OCI-LY7 (cell line): ENCODE results near the gene SOAT1. TPM values are rescaled to one million over a fixed set of nuclear protein-coding genes. Genes with fewer than 3 reads are reported as not detected.
"Not testable (repeated sequence)": the region's sequence is repeated elsewhere in the genome, so short reads cannot be mapped to it uniquely, and the experiment has no call there.

ENCODE experiments used
- BruUV-seq: library from RNA; stranded (reverse); fragments of 400-500 nt; replicated peaks from 2 replicates; lab custom pipeline; 2021; lab: Mats Ljungman, UMichigan
- CTCF ChIA-PET: fragments of 300-600 bp; sonication (Branson Sonifier 250); formaldehyde crosslinking; loops from one replicate; lab custom pipeline; 2022; ENCODE audit warnings: antibody characterized with exemption; ENCODE audit not compliant: unreplicated experiment; lab: Charles Lee
- POLR2A ChIA-PET: fragments of 300-600 bp; sonication (Branson Sonifier 250); formaldehyde crosslinking; loops from one replicate; lab custom pipeline; 2022; ENCODE audit warnings: antibody characterized with exemption; lab: Charles Lee
- DNase-seq: peaks from one replicate; pipeline ENCODE4 v3.0.0-alpha.2; 2015; ENCODE audit warnings: low spot score
- H2AFZ ChIP-seq: fragments of 200-600 bp; sonication (generic), shearing (Covaris generic); 2 replicates; pipeline ENCODE4 v1.6.1; 2014; ENCODE audit warnings: mild to moderate bottlenecking, antibody characterized with exemption, low read length, moderate library complexity
- H3K27ac ChIP-seq: fragments of 200-600 bp; sonication (generic); 2 replicates; pipeline ENCODE4 v1.5.1; 2014; ENCODE audit warnings: mixed run types, low read depth, mild to moderate bottlenecking, moderate library complexity, low read length, inconsistent platforms; ENCODE audit not compliant: poor library complexity, severe bottlenecking
- H3K36me3 ChIP-seq: fragments of 200-600 bp; sonication (generic); 2 replicates; pipeline ENCODE4 v1.6.1; 2014; ENCODE audit warnings: mild to moderate bottlenecking, antibody characterized with exemption, low read length, moderate library complexity, mixed read lengths; ENCODE audit not compliant: insufficient read depth
- H3K4me1 ChIP-seq: fragments of 200-600 bp; sonication (generic); 2 replicates; pipeline ENCODE4 v1.5.1; 2014; ENCODE audit warnings: mild to moderate bottlenecking, low read length; ENCODE audit not compliant: insufficient read depth, poor library complexity, severe bottlenecking
- H3K4me2 ChIP-seq: fragments of 200-600 bp; sonication (generic); 2 replicates; pipeline ENCODE4 v1.6.1; 2014; ENCODE audit warnings: mild to moderate bottlenecking, low read length
- H3K4me3 ChIP-seq: fragments of 200-600 bp; sonication (generic); 2 replicates; pipeline ENCODE4 v1.5.1; 2014; ENCODE audit warnings: mild to moderate bottlenecking, low read depth, low read length; ENCODE audit not compliant: poor library complexity, severe bottlenecking
- H3K79me2 ChIP-seq: fragments of 200-600 bp; sonication (generic); 2 replicates; pipeline ENCODE4 v1.6.1; 2016; ENCODE audit warnings: low read depth, mild to moderate bottlenecking, low read length, moderate library complexity, mixed read lengths; ENCODE audit not compliant: insufficient read depth
- H3K9me2 ChIP-seq: fragments of 200-600 bp; sonication (generic); 2 replicates; pipeline ENCODE4 v1.6.1; 2016; ENCODE audit warnings: mild to moderate bottlenecking, low read length, mixed read lengths; ENCODE audit not compliant: insufficient read depth
- H3K9me3 ChIP-seq: fragments of 200-600 bp; sonication (generic); 2 replicates; pipeline ENCODE4 v1.6.1; 2014; ENCODE audit warnings: mild to moderate bottlenecking, mixed run types, low read length, mixed read lengths
- H4K20me1 ChIP-seq: fragments of 200-600 bp; sonication (generic); 2 replicates; pipeline ENCODE4 v1.6.1; 2014; ENCODE audit warnings: mild to moderate bottlenecking, antibody characterized with exemption, low read length, moderate library complexity, mixed read lengths; ENCODE audit not compliant: insufficient read depth
- CTCF ChIP-seq: fragments of 200-600 bp; sonication (generic); conservative IDR thresholded peaks from 2 replicates; pipeline ENCODE4 v1.5.1; 2014; ENCODE audit warnings: mild to moderate bottlenecking, antibody characterized with exemption, low read length, moderate library complexity, mixed read lengths
- EZH2phosphoT487 ChIP-seq: fragments of 200-600 bp; sonication (generic); IDR thresholded peaks from 2 replicates; pipeline ENCODE4 v1.6.1; 2018; ENCODE audit warnings: low read depth, borderline replicate concordance, mild to moderate bottlenecking, mixed run types, antibody characterized with exemption, low read length, moderate library complexity, mixed read lengths
- intact Hi-C: fragments of 100-400 bp; cut with micrococcal nuclease; formaldehyde crosslinking; loops from one replicate; pipeline ENCODE4 v1.10.0; 2022; ENCODE audit not compliant: unreplicated experiment
- total RNA-seq, 2 experiments: library from RNA; depleted of rRNA in 1 of 2; stranded (reverse); fragments of >200 nt in 1 of 2; shearing (Covaris generic) in 1 of 2; gene quantifications; 2 replicates each; pipeline ENCODE4 v1.2.3, GENCODE V29; 2014 to 2022

Gene SOAT1
- total RNA-seq, 2 experiments from 2014 or later, result 8.7 to 34.0 TPM

- Histone ChIP-seq H2AFZ (no peak overlapping the region), H4K20me1 (no peaks in the 10 kb centered on the region), H3K9me2 (0 out of 2 replicates have a peak, but pooled peaks cover 3% of the 10 kb centered on the region), H3K9me3 (no peaks in the 10 kb centered on the region), H3K36me3 (no peaks in the 10 kb centered on the region), H3K4me2 (no peak overlapping the region), H3K27ac (no peak overlapping the region), H3K4me3 (no peak overlapping the region), H3K4me1 (no peaks in the 10 kb centered on the region), H3K79me2 (no peaks in the 10 kb centered on the region)
- intact Hi-C loops, result no loop called here
- ChIA-PET POLR2A (interaction anchor here (0.7 to 0.9 kb wide), 2 partner anchors 10 to 407 kb away, joined by 3 to 4 read pairs; no protein-coding TSS in a partner anchor), CTCF (no interaction called here)
- TF ChIP-seq CTCF, result no peak
- no peak for TF ChIP-seq EZH2phosphoT487
- DNase-seq, result no peak
- BruUV-seq, result no TSS peak
These were observed 24.5 kb upstream of the SOAT1 start for GRCh38 chr1:179269071-179269470.

GRCh38 chr1:179274424-179274823, 19.2 kb upstream of the SOAT1 start:
- CTCF ChIA-PET, intact Hi-C loops, BruUV-seq, H3K4me1 ChIP-seq, DNase-seq, H3K27ac ChIP-seq, H2AFZ ChIP-seq, H4K20me1 ChIP-seq, H3K4me2 ChIP-seq, H3K36me3 ChIP-seq, H3K9me3 ChIP-seq, H3K79me2 ChIP-seq, H3K4me3 ChIP-seq, POLR2A ChIA-PET, H3K9me2 ChIP-seq: not testable (repeated sequence)

- no TSS peak for BruUV-seq
- H3K4me2 ChIP-seq, result no peak overlapping the region
- intact Hi-C loops, result no loop called here
- ChIA-PET POLR2A (interaction anchor here (0.6 to 0.7 kb wide), 5 partner anchors 19 to 471 kb away, joined by 3 to 6 read pairs (median 3); no protein-coding TSS in a partner anchor), CTCF (no interaction called here)
- H3K27ac ChIP-seq, result no peak overlapping the region
- H3K79me2 ChIP-seq, result no peaks in the 10 kb centered on the region
- no peak overlapping the region for H3K4me3 ChIP-seq
- TF ChIP-seq CTCF (no peak), EZH2phosphoT487 (no peak)
- H3K36me3 ChIP-seq, result no peaks in the 10 kb centered on the region
- no peaks in the 10 kb centered on the region for H4K20me1 ChIP-seq
- H3K9me2 ChIP-seq, result no peaks in the 10 kb centered on the region
- no peaks in the 10 kb centered on the region for H3K4me1 ChIP-seq
- DNase-seq, result no peak
- H2AFZ ChIP-seq, result no peak overlapping the region
- H3K9me3 ChIP-seq, result peaks cover 9% of the 10 kb centered on the region; the same call in 1 of the 2 replicates
These were observed 14.7 kb upstream of the SOAT1 start for GRCh38 chr1:179278920-179279319.
